ENCODE data around the gene ESRRA.

- TF ChIP-seq, protein P1, sequence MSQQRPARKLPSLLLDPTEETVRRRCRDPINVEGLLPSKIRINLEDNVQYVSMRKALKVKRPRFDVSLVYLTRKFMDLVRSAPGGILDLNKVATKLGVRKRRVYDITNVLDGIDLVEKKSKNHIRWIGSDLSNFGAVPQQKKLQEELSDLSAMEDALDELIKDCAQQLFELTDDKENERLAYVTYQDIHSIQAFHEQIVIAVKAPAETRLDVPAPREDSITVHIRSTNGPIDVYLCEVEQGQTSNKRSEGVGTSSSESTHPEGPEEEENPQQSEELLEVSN (IDR thresholded peaks at IDR 0.05) = no peak
- TF ChIP-seq CTCF (IDR thresholded peaks at IDR 0.05; ENCODE audit: control extremely low read depth in 1 of 3, insufficient read depth in 1 of 3, low read depth in 1 of 3, low read length in 3 of 3) (no peak), ATF3 (IDR thresholded peaks at IDR 0.05; ENCODE audit: insufficient read depth, low read depth, low read length) (no peak), POLR2A (IDR thresholded peaks at IDR 0.05; ENCODE audit: control extremely low read depth in 1 of 2, low read depth in 2 of 2, low read length in 2 of 2) (no peak), PHF8 (conservative IDR thresholded peaks at IDR 0.05; ENCODE audit: low read depth, low read length) (no peak), CEBPB (IDR thresholded peaks at IDR 0.05; ENCODE audit: low read depth, low read length) (no peak), EZH2 (IDR thresholded peaks at IDR 0.05; ENCODE audit: low read depth, low read length, severe bottlenecking) (peak; percentile 25)
- TF ChIP-seq, protein P2, sequence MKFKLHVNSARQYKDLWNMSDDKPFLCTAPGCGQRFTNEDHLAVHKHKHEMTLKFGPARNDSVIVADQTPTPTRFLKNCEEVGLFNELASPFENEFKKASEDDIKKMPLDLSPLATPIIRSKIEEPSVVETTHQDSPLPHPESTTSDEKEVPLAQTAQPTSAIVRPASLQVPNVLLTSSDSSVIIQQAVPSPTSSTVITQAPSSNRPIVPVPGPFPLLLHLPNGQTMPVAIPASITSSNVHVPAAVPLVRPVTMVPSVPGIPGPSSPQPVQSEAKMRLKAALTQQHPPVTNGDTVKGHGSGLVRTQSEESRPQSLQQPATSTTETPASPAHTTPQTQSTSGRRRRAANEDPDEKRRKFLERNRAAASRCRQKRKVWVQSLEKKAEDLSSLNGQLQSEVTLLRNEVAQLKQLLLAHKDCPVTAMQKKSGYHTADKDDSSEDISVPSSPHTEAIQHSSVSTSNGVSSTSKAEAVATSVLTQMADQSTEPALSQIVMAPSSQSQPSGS (IDR thresholded peaks at IDR 0.05; ENCODE audit: low read length) = no peak
These were observed 10.6 kb upstream of the ESRRA start for GRCh38 chr11:64294774-64295173.
